Stomach (tissue), 4 donors: ENCODE measurements around the gene DNAI7.

Experiments
- CTCF ChIP-seq, 7 experiments: fragments of 450-650 bp in 4 of 7; fragments of 200-600 bp in 3 of 7; sonication (generic) in 3 of 7; IDR thresholded peaks; one replicate each; pipeline ENCODE4 v1.5.1; 2016 to 2019; ENCODE audit warnings: antibody characterized with exemption in 7 of 7, control low read depth in 2 of 7, mild to moderate bottlenecking in 1 of 7
- EP300 ChIP-seq: sonication (generic); formaldehyde crosslinking; IDR thresholded peaks from one replicate; pipeline ENCODE4 v1.6.1; 2017; ENCODE audit warnings: antibody characterized with exemption
- POLR2A ChIP-seq, 4 donors: fragments of 450-650 bp; IDR thresholded peaks; one replicate each; pipeline ENCODE4 v1.6.1; 2016; ENCODE audit warnings: antibody characterized with exemption in 4 of 4, control low read depth in 2 of 4, mild to moderate bottlenecking in 1 of 4, moderate library complexity in 1 of 4
- POLR2AphosphoS5 ChIP-seq, 3 donors: sonication (generic); formaldehyde crosslinking; IDR thresholded peaks; one replicate each; pipeline ENCODE4 v1.6.1; 2016; ENCODE audit warnings: antibody characterized with exemption in 3 of 3

GRCh38 chr12:25236190-25236589, 41.2 kb upstream of the DNAI7 start:
- TF ChIP-seq CTCF (IDR thresholded peaks at IDR 0.05) (no peak), POLR2AphosphoS5 (IDR thresholded peaks at IDR 0.05) (no peak), POLR2A (IDR thresholded peaks at IDR 0.05) (no peak), EP300 (no peak)
